GM12875 (cell line): ENCODE results near the gene SLC16A3.
"Not testable (repeated sequence)": the region's sequence is repeated elsewhere in the genome, so short reads cannot be mapped to it uniquely, and the experiment has no call there.

ENCODE experiments used
- H3K4me3 ChIP-seq: one replicate; pipeline ENCODE4 v1.5.1; 2011; ENCODE audit warnings: low read depth, low read length, control low read depth
- TF ChIP-seq, protein P1 (sequence below): IDR thresholded peaks from 2 replicates; pipeline ENCODE4 v1.5.1; 2011; ENCODE audit warnings: low read depth, mild to moderate bottlenecking, control low read depth, inconsistent platforms, low read length, moderate library complexity, borderline replicate concordance; ENCODE audit not compliant: insufficient read depth

Gene SLC16A3

DNA sequence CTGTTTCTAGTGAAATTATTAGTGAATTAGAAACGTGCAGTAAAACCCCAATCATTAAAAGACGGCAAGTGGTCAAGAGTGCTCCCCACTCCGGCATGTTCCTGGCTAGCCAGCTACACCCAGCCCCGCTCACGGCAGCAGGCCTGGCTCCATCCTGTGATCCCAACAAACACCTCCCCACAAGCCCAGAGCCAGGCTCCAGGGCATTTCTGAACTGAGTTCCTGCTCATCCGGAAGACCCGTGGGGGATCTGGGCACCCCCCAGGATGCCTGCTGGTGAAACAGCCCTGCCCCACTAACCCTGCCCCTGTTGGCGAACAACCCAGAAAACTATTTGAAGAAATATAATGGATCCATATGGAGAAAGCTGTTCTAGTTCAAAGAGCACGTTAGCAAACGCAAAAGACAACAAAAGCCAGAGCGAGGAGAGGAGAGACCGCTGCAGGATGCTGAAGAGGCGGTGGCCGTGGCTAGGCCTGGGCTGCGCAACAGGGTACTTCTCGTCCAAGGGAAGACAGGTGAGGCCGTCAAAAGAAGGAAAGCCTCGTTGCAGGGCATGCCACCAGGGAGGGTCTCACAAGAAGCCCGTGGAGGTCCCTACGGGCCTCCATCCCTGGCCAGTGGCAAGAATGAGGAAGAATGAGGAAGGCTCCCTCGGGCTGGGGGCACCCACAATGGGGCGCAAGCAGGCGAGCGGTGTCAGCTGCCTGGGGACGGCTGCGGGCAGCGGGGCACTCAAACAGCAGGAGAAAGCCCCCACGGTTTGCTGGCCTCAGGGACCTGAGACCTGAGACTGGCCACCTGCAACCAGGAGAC lies 19.2 kb downstream of the SLC16A3 start:
- H3K4me3 ChIP-seq: no peak overlapping the region
- TF ChIP-seq, protein P1, sequence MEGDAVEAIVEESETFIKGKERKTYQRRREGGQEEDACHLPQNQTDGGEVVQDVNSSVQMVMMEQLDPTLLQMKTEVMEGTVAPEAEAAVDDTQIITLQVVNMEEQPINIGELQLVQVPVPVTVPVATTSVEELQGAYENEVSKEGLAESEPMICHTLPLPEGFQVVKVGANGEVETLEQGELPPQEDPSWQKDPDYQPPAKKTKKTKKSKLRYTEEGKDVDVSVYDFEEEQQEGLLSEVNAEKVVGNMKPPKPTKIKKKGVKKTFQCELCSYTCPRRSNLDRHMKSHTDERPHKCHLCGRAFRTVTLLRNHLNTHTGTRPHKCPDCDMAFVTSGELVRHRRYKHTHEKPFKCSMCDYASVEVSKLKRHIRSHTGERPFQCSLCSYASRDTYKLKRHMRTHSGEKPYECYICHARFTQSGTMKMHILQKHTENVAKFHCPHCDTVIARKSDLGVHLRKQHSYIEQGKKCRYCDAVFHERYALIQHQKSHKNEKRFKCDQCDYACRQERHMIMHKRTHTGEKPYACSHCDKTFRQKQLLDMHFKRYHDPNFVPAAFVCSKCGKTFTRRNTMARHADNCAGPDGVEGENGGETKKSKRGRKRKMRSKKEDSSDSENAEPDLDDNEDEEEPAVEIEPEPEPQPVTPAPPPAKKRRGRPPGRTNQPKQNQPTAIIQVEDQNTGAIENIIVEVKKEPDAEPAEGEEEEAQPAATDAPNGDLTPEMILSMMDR: no peak

DNA sequence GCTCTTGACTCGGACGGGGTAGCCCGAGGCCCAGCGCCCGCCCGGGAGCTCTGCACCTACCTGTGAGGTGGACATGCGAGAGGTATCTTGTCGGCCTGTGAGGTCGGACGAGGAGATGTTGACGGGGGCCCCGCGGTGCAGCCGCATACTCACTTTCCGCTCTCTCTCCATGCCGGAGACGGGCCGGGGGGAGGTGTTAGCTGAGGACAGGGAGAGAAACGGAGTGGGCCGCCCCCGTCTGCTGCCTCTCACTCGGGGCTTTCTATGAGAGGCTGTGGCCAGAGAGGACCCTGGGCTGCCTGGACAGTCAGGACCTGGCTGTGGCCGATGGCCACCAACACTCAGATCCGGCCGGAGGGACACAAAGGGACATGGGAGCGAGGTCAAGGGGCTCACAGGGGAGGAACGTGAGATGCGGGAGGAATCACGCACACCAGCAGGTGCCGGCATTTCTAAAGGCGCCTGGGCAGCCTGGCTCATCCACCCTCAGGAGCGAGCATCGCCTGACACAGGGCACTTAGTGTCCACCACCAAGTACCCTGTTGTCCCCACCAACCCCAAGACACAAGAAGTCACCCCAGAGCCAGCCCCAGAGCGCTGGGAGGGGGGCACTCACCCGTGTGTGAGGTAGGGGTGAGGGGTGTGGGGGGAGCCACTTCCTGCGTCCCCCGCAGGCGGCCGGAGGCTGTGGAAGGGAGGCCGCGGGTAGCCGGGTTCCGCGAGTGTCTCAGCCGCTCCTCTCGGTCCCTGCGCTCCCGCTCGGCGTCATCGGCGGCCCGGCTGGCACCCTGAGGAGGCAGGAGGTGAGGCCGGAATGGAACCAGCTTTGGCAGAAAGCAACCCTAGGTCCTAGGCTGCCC lies 20.2 kb downstream of the SLC16A3 start:
- TF ChIP-seq, protein P1: no peak
- H3K4me3 ChIP-seq: no peak overlapping the region

DNA sequence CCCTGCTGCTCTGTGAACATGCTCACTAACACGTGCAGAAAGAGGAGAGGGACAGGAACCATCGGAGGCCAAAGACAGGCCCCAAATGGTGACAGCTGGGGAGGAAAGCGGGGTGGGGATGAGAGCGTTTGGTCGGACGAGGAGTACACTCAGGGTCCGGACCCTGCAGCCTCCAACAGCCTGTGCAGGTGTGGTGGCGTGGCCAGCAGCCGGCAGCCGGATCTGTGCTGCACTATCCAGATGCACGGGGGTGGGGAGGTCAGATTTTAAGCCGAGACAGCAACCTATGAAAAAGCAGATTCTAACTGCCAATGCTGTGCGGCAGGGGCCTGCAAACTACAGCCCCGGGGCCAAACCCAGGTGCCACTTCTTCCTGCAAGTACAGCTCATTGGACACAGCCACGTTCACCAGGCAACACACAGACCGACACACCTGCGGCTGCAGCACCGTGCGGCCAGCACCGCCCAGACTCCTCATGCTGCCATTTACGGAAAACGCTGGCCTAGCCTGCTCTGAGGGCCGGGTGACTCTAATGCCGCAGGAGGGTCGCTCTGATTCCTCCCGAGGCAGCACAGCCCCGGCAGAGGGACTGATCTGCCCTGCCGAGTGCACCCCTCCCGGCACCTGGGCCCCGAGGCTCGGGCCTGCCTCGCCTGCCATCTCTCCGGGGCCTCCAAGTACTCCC lies 21.2 kb downstream of the SLC16A3 start:
- TF ChIP-seq, protein P1: no peak
- H3K4me3 ChIP-seq: no peak overlapping the region

DNA sequence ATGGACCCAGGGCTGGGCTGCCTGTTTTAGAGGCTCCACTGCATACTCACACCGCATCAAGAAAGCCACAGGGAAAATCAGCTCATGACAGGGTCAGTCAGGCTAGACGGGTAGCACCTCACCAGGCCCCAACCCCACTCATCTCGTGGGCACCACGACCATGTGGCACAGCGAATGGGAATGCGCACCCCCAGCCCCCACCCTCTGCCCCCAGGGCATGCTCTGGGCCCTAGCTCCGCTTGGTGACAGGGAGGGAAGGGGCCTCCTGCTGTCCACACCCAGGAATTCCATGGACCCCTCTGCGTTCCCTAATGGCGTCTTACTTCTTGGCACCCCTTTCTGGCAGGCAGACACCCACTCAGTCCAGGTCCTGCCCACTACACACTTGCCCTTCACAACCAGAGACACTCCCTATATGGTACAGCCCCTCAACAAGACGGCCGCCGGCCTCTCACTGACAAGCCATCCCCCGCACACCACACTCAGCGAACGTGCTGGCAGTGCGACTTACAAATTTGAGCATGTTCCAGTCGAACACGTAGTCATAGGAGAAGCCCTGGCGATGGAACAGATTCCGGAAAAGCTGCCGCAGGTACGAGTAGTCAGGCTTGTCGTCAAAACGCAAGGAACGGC lies 22.1 kb downstream of the SLC16A3 start:
- TF ChIP-seq, protein P1: no peak
- no peak overlapping the region for H3K4me3 ChIP-seq

DNA sequence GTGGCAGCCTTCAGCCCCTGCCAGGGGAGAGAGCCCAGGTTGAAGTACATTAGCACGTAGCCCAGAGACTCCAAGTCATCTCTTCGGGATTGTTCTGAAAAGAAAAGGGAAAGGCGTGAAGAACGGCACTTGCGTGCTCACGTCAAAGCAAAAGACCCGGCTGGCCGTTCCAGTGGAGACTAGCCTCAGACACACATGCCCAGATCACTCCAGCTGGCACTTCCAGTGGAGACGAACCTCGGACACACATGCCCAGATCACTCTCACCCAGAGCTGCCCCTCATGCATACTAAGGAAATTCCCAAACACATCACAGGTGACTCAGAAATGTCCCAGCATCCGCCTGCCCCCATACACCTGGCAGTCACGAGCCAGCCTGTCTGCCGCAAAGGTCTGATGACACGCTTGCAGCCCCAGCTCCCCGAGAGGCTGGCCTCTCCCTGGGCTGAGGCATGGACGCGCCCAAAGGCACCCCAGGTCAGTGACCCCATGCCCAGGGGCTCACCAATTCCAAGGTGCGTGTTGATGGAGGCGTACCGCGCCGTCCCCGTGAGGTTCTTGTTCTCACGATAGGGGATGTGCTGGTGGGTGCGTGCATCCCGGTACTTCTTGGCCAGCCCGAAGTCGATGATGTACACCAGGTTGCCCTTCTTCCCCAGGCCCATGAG lies 23.8 kb downstream of the SLC16A3 start:
- H3K4me3 ChIP-seq: no peak overlapping the region
- TF ChIP-seq, protein P1: no peak

DNA sequence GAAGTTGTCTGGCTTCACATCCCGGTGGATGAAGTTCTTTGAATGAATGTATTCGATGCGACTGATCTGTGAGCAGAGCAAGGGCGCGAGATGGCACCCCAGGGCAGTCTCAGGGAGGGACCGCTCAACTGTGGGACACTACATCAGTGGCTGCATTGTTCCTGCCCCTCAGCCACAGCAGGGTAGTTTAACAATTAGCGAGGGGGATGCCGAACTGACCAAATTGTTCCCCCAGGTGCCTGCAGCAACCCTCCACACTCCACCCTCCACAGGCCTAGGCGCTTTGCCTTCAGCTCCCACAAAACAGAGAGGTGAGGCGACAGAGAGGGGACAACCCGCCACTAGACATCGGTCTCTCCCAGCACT lies 24.3 kb downstream of the SLC16A3 start:
- TF ChIP-seq, protein P1: no peak
- H3K4me3 ChIP-seq: no peak overlapping the region

DNA sequence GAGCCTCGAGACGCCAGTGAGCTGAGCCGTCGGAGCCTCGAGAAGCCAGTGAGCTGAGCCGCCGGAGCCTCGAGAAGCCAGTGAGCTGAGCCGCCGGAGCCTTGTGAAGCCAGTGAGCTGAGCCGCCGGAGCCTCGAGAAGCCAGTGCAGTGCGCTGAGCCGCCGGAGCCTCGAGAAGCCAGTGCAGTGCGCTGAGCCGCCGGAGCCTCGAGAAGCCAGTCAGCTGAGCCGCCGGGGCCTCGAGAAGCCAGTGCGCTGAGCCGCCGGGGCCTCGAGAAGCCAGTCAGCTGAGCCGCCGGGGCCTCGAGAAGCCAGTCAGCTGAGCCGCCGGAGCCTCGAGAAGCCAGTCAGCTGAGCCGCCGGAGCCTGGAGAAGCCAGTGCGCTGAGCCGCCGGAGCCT lies 25.3 kb downstream of the SLC16A3 start:
- H3K4me3 ChIP-seq: not testable (repeated sequence)

DNA sequence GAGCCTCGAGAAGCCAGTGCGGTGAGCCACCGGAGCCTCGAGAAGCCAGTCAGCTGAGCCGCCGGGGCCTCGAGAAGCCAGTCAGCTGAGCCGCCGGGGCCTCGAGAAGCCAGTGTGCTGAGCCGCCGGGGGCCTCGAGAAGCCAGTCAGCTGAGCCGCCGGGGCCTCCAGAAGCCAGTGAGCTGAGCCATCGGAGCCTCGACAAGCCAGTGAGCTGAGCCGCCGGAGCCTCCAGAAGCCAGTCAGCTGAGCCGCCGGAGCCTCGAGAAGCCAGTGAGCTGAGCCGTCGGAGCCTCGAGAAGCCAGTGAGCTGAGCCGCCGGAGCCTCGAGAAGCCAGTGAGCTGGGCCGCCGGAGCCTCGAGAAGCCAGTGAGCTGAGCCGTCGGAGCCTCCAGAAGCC lies 25.9 kb downstream of the SLC16A3 start:
- not testable (repeated sequence) for H3K4me3 ChIP-seq
